Erythroblast (primary cell): Measurements from ENCODE around the gene NCK2.

Experiments used
- GATA1 ChIP-seq: IDR thresholded peaks from 2 replicates; pipeline ENCODE4 v1.6.1; 2011; ENCODE audit warnings: low read depth, mild to moderate bottlenecking, control low read depth, low read length, moderate library complexity
- POLR2A ChIP-seq: IDR thresholded peaks from 2 replicates; pipeline ENCODE4 v1.6.1; 2011; ENCODE audit warnings: mild to moderate bottlenecking, low read length

DNA sequence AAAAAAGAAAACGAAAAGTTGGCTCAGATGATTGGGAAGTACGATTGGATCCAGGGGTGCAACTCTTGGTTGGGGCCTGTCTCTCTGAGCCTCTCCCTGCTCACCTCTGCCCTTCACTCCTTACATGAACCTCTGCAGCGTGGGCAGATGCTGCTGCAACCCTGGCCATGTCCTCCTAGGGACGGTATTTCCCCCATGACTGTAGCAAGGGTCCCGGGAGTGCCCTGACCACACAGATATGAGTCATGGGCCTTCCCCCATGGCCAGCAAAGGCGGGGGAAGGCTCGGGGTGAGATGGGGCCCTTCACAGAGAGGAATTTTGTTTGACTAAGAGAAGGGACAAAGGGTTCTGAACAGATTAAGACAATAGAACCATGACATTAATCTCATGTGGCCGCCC is 129.0 kb downstream of the NCK2 start:
- TF ChIP-seq POLR2A, result no peak
- TF ChIP-seq GATA1, result no peak
